ENCODE measurements around the gene LHX6.

GRCh38 chr9:122276096-122276495, 47.3 kb upstream of the LHX6 start:
- TF ChIP-seq CTCF (conservative IDR thresholded peaks at IDR 0.05; ENCODE audit: low read depth, low read length) (no peak), EZH2phosphoT487 (IDR thresholded peaks at IDR 0.05; ENCODE audit: borderline replicate concordance, low read length) (no peak), EZH2 (IDR thresholded peaks at IDR 0.05; ENCODE audit: low read length, unreplicated experiment) (no peak)
